Keratinocyte (primary cell): ENCODE data around the gene TMEM38B. TPM values are rescaled to one million over a fixed set of nuclear protein-coding genes. Genes with fewer than 3 reads are reported as not detected.

Experiments
- DNase-seq: peaks from one replicate; pipeline ENCODE4 v3.0.0-alpha.2; 2011; ENCODE audit warnings: low read depth, missing footprints, low spot score
- FAIRE-seq: peaks from 2 replicates; lab custom pipeline; 2011; peaks lifted over from hg19 to GRCh38; lab: Jason Lieb, UNC
- H2AFZ ChIP-seq: 2 replicates; pipeline ENCODE4 v1.6.0; 2012; ENCODE audit warnings: low read length, control low read depth, inconsistent platforms; ENCODE audit not compliant: control insufficient read depth
- H3K27ac ChIP-seq: 2 replicates; pipeline ENCODE4 v1.5.1; 2011; ENCODE audit warnings: low read length; ENCODE audit not compliant: control insufficient read depth, insufficient read depth
- H3K27me3 ChIP-seq: 3 replicates; pipeline ENCODE4 v1.6.0; 2011; ENCODE audit warnings: low read length; ENCODE audit not compliant: control insufficient read depth, insufficient read depth; ENCODE audit errors: extremely low read depth
- H3K36me3 ChIP-seq, 2 experiments: 2 replicates in 1 of 2; 3 replicates in 1 of 2; pipeline ENCODE4 v1.5.1; 2011; ENCODE audit warnings: low read length in 2 of 2, mild to moderate bottlenecking in 1 of 2; ENCODE audit not compliant: control insufficient read depth in 2 of 2, insufficient read depth in 2 of 2; ENCODE audit errors: extremely low read depth in 1 of 2
- H3K4me1 ChIP-seq: 3 replicates; pipeline ENCODE4 v1.5.1; 2011; ENCODE audit warnings: low read length; ENCODE audit not compliant: control insufficient read depth, insufficient read depth; ENCODE audit errors: extremely low read depth
- H3K4me2 ChIP-seq: 3 replicates; pipeline ENCODE4 v1.6.0; 2011; ENCODE audit warnings: low read depth, low read length; ENCODE audit not compliant: control insufficient read depth, insufficient read depth; ENCODE audit errors: extremely low read depth
- H3K4me3 ChIP-seq, 3 experiments: fragments of 200-600 bp in 1 of 3; sonication (generic) in 1 of 3; 2 replicates in 2 of 3; 3 replicates in 1 of 3; pipeline ENCODE4 v1.5.1; 2011 to 2016; ENCODE audit warnings: low read length in 3 of 3, mild to moderate bottlenecking in 3 of 3, control low read depth in 2 of 3, inconsistent platforms in 1 of 3, low read depth in 1 of 3, mixed read lengths in 1 of 3, mixed run types in 1 of 3, moderate library complexity in 1 of 3; ENCODE audit not compliant: control insufficient read depth in 2 of 3, insufficient read depth in 2 of 3; ENCODE audit errors: extremely low read depth in 1 of 3
- H3K79me2 ChIP-seq: 2 replicates; pipeline ENCODE4 v1.6.0; 2012; ENCODE audit warnings: low read length; ENCODE audit not compliant: control insufficient read depth, insufficient read depth
- H3K9ac ChIP-seq: 3 replicates; pipeline ENCODE4 v1.6.0; 2011; ENCODE audit warnings: low read length; ENCODE audit not compliant: control insufficient read depth, insufficient read depth; ENCODE audit errors: extremely low read depth
- H3K9me1 ChIP-seq: 3 replicates; pipeline ENCODE4 v1.6.0; 2011; ENCODE audit warnings: low read length; ENCODE audit not compliant: control insufficient read depth, insufficient read depth; ENCODE audit errors: extremely low read depth
- H3K9me3 ChIP-seq: 2 replicates; pipeline ENCODE4 v1.5.1; 2012; ENCODE audit warnings: low read depth, low read length; ENCODE audit not compliant: control insufficient read depth
- H4K20me1 ChIP-seq: 3 replicates; pipeline ENCODE4 v1.6.0; 2011; ENCODE audit warnings: low read length; ENCODE audit not compliant: control insufficient read depth, insufficient read depth; ENCODE audit errors: extremely low read depth
- EZH2 ChIP-seq: IDR thresholded peaks from one replicate; pipeline ENCODE4 v1.6.1; 2012; ENCODE audit warnings: inconsistent platforms, mild to moderate bottlenecking, low read length, moderate library complexity
- dilution Hi-C: fragments of 300-500 bp; cut with MboI; formaldehyde crosslinking; loops from one replicate; pipeline ENCODE4 v1.7.0; 2020; ENCODE audit warnings: low sequenced_read_pairs; ENCODE audit not compliant: extremely low pct_ligation_motif_present
- polyA plus RNA-seq, 5 experiments: library from polyadenylated mRNA; depleted of rRNA in 3 of 5; stranded (reverse) in 3 of 5; stranded (forward) in 1 of 5; unstranded in 1 of 5; fragments of >200 nt; gene quantifications; 1 replicate in 1 of 5; 2 replicates in 3 of 5; 3 replicates in 1 of 5; pipeline versions ENCODE4 v1.2.1 to v1.2.3, GENCODE V29; 2011 to 2012; ENCODE audit warnings: missing spikeins in 2 of 5, low read depth in 1 of 5, low replicate concordance in 1 of 5
- TF ChIP-seq, protein P1 (sequence below), 3 experiments: IDR thresholded peaks in 1 of 3; conservative IDR thresholded peaks in 1 of 3; optimal IDR thresholded peaks in 1 of 3; 2 replicates in 2 of 3; 3 replicates in 1 of 3; pipeline versions ENCODE3 to v1.5.1; 2011; ENCODE audit warnings: low read length in 3 of 3, mild to moderate bottlenecking in 3 of 3, moderate library complexity in 2 of 3, control low read depth in 1 of 3, inconsistent platforms in 1 of 3; ENCODE audit not compliant: insufficient read depth in 2 of 3; ENCODE audit errors: extremely low read depth in 1 of 3

TMEM38B gene
- polyA plus RNA-seq, 1 donor (not counting 4 experiments of a cell fraction or from before 2014, with no cell fraction given): 9.8 TPM

DNA sequence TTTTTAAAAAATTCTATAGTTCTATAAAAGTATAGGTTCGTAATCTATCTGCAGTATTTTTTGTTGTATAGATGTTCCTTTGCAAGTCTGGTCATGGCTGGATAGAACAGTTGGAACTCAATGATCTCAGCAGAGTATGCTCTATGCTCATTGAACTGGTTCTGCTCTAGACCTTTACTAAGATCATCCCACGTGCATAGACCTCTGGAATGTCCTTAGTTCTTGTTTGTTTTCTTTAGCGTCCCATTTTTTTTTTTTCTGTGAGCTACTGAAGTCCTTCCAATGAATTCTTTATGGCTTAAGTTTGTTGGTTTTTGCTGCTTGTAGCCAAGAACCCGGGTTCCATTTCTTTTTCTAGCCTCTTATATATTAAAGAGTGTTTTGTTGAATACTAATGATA is 3.5 kb downstream of the TMEM38B start:
- H4K20me1 ChIP-seq: no peaks in the 10 kb centered on the region
- H3K9me3 ChIP-seq: no peaks in the 10 kb centered on the region
- DNase-seq (no peak), FAIRE-seq (no peak)
- H3K36me3 ChIP-seq: no peaks in the 10 kb centered on the region
- H3K9ac ChIP-seq: no peak overlapping the region
- no peak for TF ChIP-seq EZH2
- TF ChIP-seq, protein P1, sequence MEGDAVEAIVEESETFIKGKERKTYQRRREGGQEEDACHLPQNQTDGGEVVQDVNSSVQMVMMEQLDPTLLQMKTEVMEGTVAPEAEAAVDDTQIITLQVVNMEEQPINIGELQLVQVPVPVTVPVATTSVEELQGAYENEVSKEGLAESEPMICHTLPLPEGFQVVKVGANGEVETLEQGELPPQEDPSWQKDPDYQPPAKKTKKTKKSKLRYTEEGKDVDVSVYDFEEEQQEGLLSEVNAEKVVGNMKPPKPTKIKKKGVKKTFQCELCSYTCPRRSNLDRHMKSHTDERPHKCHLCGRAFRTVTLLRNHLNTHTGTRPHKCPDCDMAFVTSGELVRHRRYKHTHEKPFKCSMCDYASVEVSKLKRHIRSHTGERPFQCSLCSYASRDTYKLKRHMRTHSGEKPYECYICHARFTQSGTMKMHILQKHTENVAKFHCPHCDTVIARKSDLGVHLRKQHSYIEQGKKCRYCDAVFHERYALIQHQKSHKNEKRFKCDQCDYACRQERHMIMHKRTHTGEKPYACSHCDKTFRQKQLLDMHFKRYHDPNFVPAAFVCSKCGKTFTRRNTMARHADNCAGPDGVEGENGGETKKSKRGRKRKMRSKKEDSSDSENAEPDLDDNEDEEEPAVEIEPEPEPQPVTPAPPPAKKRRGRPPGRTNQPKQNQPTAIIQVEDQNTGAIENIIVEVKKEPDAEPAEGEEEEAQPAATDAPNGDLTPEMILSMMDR (optimal IDR thresholded peaks at IDR 0.05 in 1 of 3, IDR thresholded peaks at IDR 0.05 in 1 of 3, conservative IDR thresholded peaks at IDR 0.05 in 1 of 3; ENCODE audit: extremely low read depth in 1 of 3, insufficient read depth in 2 of 3, low read length in 3 of 3): no peak
- peaks cover 2% of the 10 kb centered on the region for H3K79me2 ChIP-seq
- H3K27me3 ChIP-seq: no peaks in the 10 kb centered on the region
- H3K4me1 ChIP-seq: peaks cover 14% of the 10 kb centered on the region
- H3K4me3 ChIP-seq: no peak overlapping the region
- H2AFZ ChIP-seq: no peak overlapping the region
- dilution Hi-C loops: no loop called here
- no peak overlapping the region for H3K27ac ChIP-seq
- H3K4me2 ChIP-seq: no peak overlapping the region
- H3K9me1 ChIP-seq: no peaks in the 10 kb centered on the region

GRCh38 chr9:105698348-105698870 is 4.1 kb downstream of the TMEM38B start:
- TF ChIP-seq EZH2: no peak
- TF ChIP-seq, protein P1 (optimal IDR thresholded peaks at IDR 0.05 in 1 of 3, IDR thresholded peaks at IDR 0.05 in 1 of 3, conservative IDR thresholded peaks at IDR 0.05 in 1 of 3; ENCODE audit: extremely low read depth in 1 of 3, insufficient read depth in 2 of 3, low read length in 3 of 3): no peak
- Histone ChIP-seq H3K4me3 (no peak overlapping the region), H3K27me3 (no peaks in the 10 kb centered on the region), H2AFZ (no peak overlapping the region), H4K20me1 (no peaks in the 10 kb centered on the region), H3K36me3 (no peaks in the 10 kb centered on the region), H3K27ac (no peak overlapping the region), H3K79me2 (peaks cover 2% of the 10 kb centered on the region), H3K9me1 (no peaks in the 10 kb centered on the region), H3K9me3 (no peaks in the 10 kb centered on the region), H3K4me2 (no peak overlapping the region), H3K4me1 (peaks cover 10% of the 10 kb centered on the region), H3K9ac (no peak overlapping the region)
- DNase-seq (no peak), FAIRE-seq (no peak)
- dilution Hi-C loops: no loop called here
